HCEC 1CT (cell line): ENCODE data around the gene ATP5PD.

Experiments used
- DNase-seq: peaks from one replicate; pipeline ENCODE4 v3.0.0-alpha.2; 2017

The ATP5PD gene

GRCh38 chr17:75046407-75047289 lies at the start of gene ATP5PD, which contains the start of gene KCTD2:
Gene ATP5PD (minus strand): TSS chr17:75046969. CDS start chr17:75042650, 4,319 bp downstream.
Gene KCTD2 (plus strand): TSS chr17:75047225. CDS start chr17:75047251, 26 bp downstream.
- DNase-seq = peak; percentile 96

- peak; percentile 69 for DNase-seq
Observed at GRCh38 chr17:75096082-75096625, 49.4 kb upstream of the ATP5PD start.

- no peak for DNase-seq
Observed at GRCh38 chr17:75094871-75095399, 48.2 kb upstream of the ATP5PD start.

- DNase-seq = no peak
Observed at GRCh38 chr17:75093548-75094158, 46.9 kb upstream of the ATP5PD start.

- DNase-seq = no peak
Observed at GRCh38 chr17:75091855-75092327, 45.1 kb upstream of the ATP5PD start.

GRCh38 chr17:75090871-75091854 lies 44.4 kb upstream of the ATP5PD start:
- no peak for DNase-seq

- peak; percentile 49 for DNase-seq
Observed at GRCh38 chr17:75088465-75089417, 42.0 kb upstream of the ATP5PD start.

GRCh38 chr17:75087558-75088453 lies 41.0 kb upstream of the ATP5PD start, which contains the start of gene SLC16A5:
Gene SLC16A5 (plus strand): TSS chr17:75087954. CDS start chr17:75093637, 5,683 bp downstream.
- peak; percentile 82 for DNase-seq

- DNase-seq = no peak
Observed at GRCh38 chr17:75087182-75087557, 40.4 kb upstream of the ATP5PD start.

- no peak for DNase-seq
Observed at GRCh38 chr17:75086496-75087181, 39.9 kb upstream of the ATP5PD start.

GRCh38 chr17:75084039-75084660 lies 37.4 kb upstream of the ATP5PD start:
- DNase-seq = no peak

- no peak for DNase-seq
Observed at GRCh38 chr17:75082683-75083082, 35.9 kb upstream of the ATP5PD start.

GRCh38 chr17:75081611-75082540 lies 35.1 kb upstream of the ATP5PD start:
- no peak for DNase-seq

- DNase-seq = no peak
Observed at GRCh38 chr17:75079023-75079373, 32.2 kb upstream of the ATP5PD start.

- DNase-seq = peak; percentile 63
Observed at GRCh38 chr17:75078284-75079022, 31.7 kb upstream of the ATP5PD start.

GRCh38 chr17:75077496-75078283 lies 30.9 kb upstream of the ATP5PD start:
- no peak for DNase-seq
